Measurements from ENCODE around the gene DPY19L2. TPM values are rescaled to one million over a fixed set of nuclear protein-coding genes. Genes with fewer than 3 reads are reported as not detected.
"Not testable (repeated sequence)": the region's sequence is repeated elsewhere in the genome, so short reads cannot be mapped to it uniquely, and the experiment has no call there.

The DPY19L2 gene
- total RNA-seq, 1 experiment from 2014 or later: 4.9 TPM

- H3K27me3 Mint-ChIP-seq (ENCODE audit: low read depth); DNase-seq; H3K27me3 ChIP-seq (ENCODE audit: insufficient read depth, low read length); H3K27ac Mint-ChIP-seq; H2BK15ac ChIP-seq (ENCODE audit: low read depth, low read length); H4K5ac ChIP-seq (ENCODE audit: insufficient read length, low read depth, low read length); H3K79me2 ChIP-seq (ENCODE audit: insufficient read depth, low read length); H4K20me1 ChIP-seq (ENCODE audit: control insufficient read depth, insufficient read depth, insufficient read length); H3K23me2 ChIP-seq (ENCODE audit: insufficient read length, low read depth, low read length, poor library complexity, severe bottlenecking); H3K4me1 ChIP-seq (ENCODE audit: insufficient read depth, low read length); H2BK5ac ChIP-seq (ENCODE audit: insufficient read length, low read length); H3K23ac ChIP-seq (ENCODE audit: insufficient read length, low read depth, low read length); H3K36me3 Mint-ChIP-seq (ENCODE audit: insufficient read depth in 1 of 3, low read depth in 3 of 3); H3K18ac ChIP-seq (ENCODE audit: insufficient read length, low read depth, low read length); H4K8ac ChIP-seq (replicated peaks; ENCODE audit: insufficient read length, low read depth, low read length); H3K14ac ChIP-seq (ENCODE audit: insufficient read depth, low read length); H2AFZ ChIP-seq (ENCODE audit: low read length); H3K4me2 ChIP-seq (ENCODE audit: insufficient read depth, insufficient read length, low read length); H3K4me3 Mint-ChIP-seq; H3K27ac ChIP-seq (ENCODE audit: insufficient read length, low read depth, low read length); H3K4me1 Mint-ChIP-seq; H3K4ac ChIP-seq (ENCODE audit: low read depth, low read length); H4K91ac ChIP-seq (ENCODE audit: insufficient read length, low read depth, low read length); H2BK120ac ChIP-seq (ENCODE audit: low read depth, low read length, poor library complexity, severe bottlenecking); H3K9ac ChIP-seq (ENCODE audit: extremely low read depth, insufficient read length, low read length); H3K9me3 ChIP-seq (ENCODE audit: control insufficient read depth, low read depth, low read length); H2BK20ac ChIP-seq (ENCODE audit: low read depth, low read length, poor library complexity, severe bottlenecking); H3K56ac ChIP-seq (ENCODE audit: insufficient read length, low read depth, low read length); H3K9me3 Mint-ChIP-seq; H3K79me1 ChIP-seq (ENCODE audit: insufficient read depth, low read depth, low read length, poor library complexity, severe bottlenecking); H2BK12ac ChIP-seq (ENCODE audit: insufficient read length, low read depth, low read length); H3T11ph ChIP-seq (ENCODE audit: low read length); H2AK5ac ChIP-seq (ENCODE audit: insufficient read length, low read length): not testable (repeated sequence)
- no CpG with 5 or more reads among the region's 2 CpGs for WGBS (ENCODE audit: extremely low coverage, insufficient read length, low lambda C conversion rate)
Measured at GRCh38 chr12:63549034-63549433, 119.3 kb downstream of the DPY19L2 start.

- not testable (repeated sequence) for H3K79me1 ChIP-seq (ENCODE audit: insufficient read depth, low read depth, low read length, poor library complexity, severe bottlenecking); DNase-seq; H2BK5ac ChIP-seq (ENCODE audit: insufficient read length, low read length); H4K91ac ChIP-seq (ENCODE audit: insufficient read length, low read depth, low read length); H3K9ac ChIP-seq (ENCODE audit: extremely low read depth, insufficient read length, low read length); H2AFZ ChIP-seq (ENCODE audit: low read length); H4K20me1 ChIP-seq (ENCODE audit: control insufficient read depth, insufficient read depth, insufficient read length); H2AK5ac ChIP-seq (ENCODE audit: insufficient read length, low read length); H3K4me1 ChIP-seq (ENCODE audit: insufficient read depth, low read length); H3K56ac ChIP-seq (ENCODE audit: insufficient read length, low read depth, low read length); H3K27ac Mint-ChIP-seq; H2BK20ac ChIP-seq (ENCODE audit: low read depth, low read length, poor library complexity, severe bottlenecking); H3K14ac ChIP-seq (ENCODE audit: insufficient read depth, low read length); H3K4me3 Mint-ChIP-seq; H3K4me2 ChIP-seq (ENCODE audit: insufficient read depth, insufficient read length, low read length); H4K8ac ChIP-seq (replicated peaks; ENCODE audit: insufficient read length, low read depth, low read length); H3K9me3 Mint-ChIP-seq; H4K5ac ChIP-seq (ENCODE audit: insufficient read length, low read depth, low read length); H2BK12ac ChIP-seq (ENCODE audit: insufficient read length, low read depth, low read length); H3K27ac ChIP-seq (ENCODE audit: insufficient read length, low read depth, low read length); H3K79me2 ChIP-seq (ENCODE audit: insufficient read depth, low read length); H3K9me3 ChIP-seq (ENCODE audit: control insufficient read depth, low read depth, low read length); H2BK15ac ChIP-seq (ENCODE audit: low read depth, low read length); H3K23me2 ChIP-seq (ENCODE audit: insufficient read length, low read depth, low read length, poor library complexity, severe bottlenecking); H3K23ac ChIP-seq (ENCODE audit: insufficient read length, low read depth, low read length); H3K27me3 Mint-ChIP-seq (ENCODE audit: low read depth); H3K27me3 ChIP-seq (ENCODE audit: insufficient read depth, low read length); H3K4ac ChIP-seq (ENCODE audit: low read depth, low read length); H3T11ph ChIP-seq (ENCODE audit: low read length); H3K4me1 Mint-ChIP-seq; H2BK120ac ChIP-seq (ENCODE audit: low read depth, low read length, poor library complexity, severe bottlenecking); H3K36me3 Mint-ChIP-seq (ENCODE audit: insufficient read depth in 1 of 3, low read depth in 3 of 3); H3K18ac ChIP-seq (ENCODE audit: insufficient read length, low read depth, low read length)
- no CpG with 5 or more reads among the region's 5 CpGs for WGBS (ENCODE audit: extremely low coverage, insufficient read length, low lambda C conversion rate)
Measured at GRCh38 chr12:63545298-63545916, 122.9 kb downstream of the DPY19L2 start.
